OCI-M1 (cell line): ENCODE results near the gene TRAPPC6A.
A peak's percentile ranks its signal among the peaks of the same experiment; 100 is the strongest.

Source experiments
- DNase-seq: peaks from one replicate; lab custom pipeline; 2025; lab: John Stamatoyannopoulos, UW

The TRAPPC6A gene

GRCh38 chr19:45149129-45149528 lies 28.9 kb downstream of the TRAPPC6A start:
- peak; percentile 13 for DNase-seq

GRCh38 chr19:45147835-45148676 lies 30.0 kb downstream of the TRAPPC6A start:
- DNase-seq, result no peak

- no peak for DNase-seq
Measured at GRCh38 chr19:45146741-45147205, 31.3 kb downstream of the TRAPPC6A start.

GRCh38 chr19:45146251-45146650 lies 31.8 kb downstream of the TRAPPC6A start:
- no peak for DNase-seq

GRCh38 chr19:45145270-45146189 lies 32.5 kb downstream of the TRAPPC6A start:
- no peak for DNase-seq

GRCh38 chr19:45144431-45145269 lies 33.4 kb downstream of the TRAPPC6A start:
- no peak for DNase-seq

- DNase-seq, result no peak
Measured at GRCh38 chr19:45142726-45143110, 35.3 kb downstream of the TRAPPC6A start.

- DNase-seq, result no peak
Measured at GRCh38 chr19:45142016-45142725, 35.9 kb downstream of the TRAPPC6A start.

GRCh38 chr19:45141203-45141900 lies 36.7 kb downstream of the TRAPPC6A start:
- no peak for DNase-seq

GRCh38 chr19:45140533-45140932 lies 37.5 kb downstream of the TRAPPC6A start:
- DNase-seq, result no peak

GRCh38 chr19:45140144-45140503 lies 37.9 kb downstream of the TRAPPC6A start:
- DNase-seq, result no peak

GRCh38 chr19:45139286-45140143 lies 38.5 kb downstream of the TRAPPC6A start:
- no peak for DNase-seq

GRCh38 chr19:45138303-45138751 lies 39.7 kb downstream of the TRAPPC6A start:
- no peak for DNase-seq

GRCh38 chr19:45137179-45137761 lies 40.8 kb downstream of the TRAPPC6A start:
- no peak for DNase-seq

- DNase-seq, result no peak
Measured at GRCh38 chr19:45136507-45137178, 41.4 kb downstream of the TRAPPC6A start.

- no peak for DNase-seq
Measured at GRCh38 chr19:45135176-45135885, 42.7 kb downstream of the TRAPPC6A start.

GRCh38 chr19:45133661-45134060 lies 44.4 kb downstream of the TRAPPC6A start:
- no peak for DNase-seq
